Spinal cord (tissue), 10 donors: ENCODE results near the gene CHIC2. TPM values are rescaled to one million over a fixed set of nuclear protein-coding genes. Genes with fewer than 3 reads are reported as not detected.

ENCODE experiments used
- DNase-seq, 6 donors: peaks; one replicate each; pipeline versions ENCODE4 v3.0.0 to v3.0.0-alpha.2; 2013 to 2015; ENCODE audit warnings: low spot score in 6 of 6, low read depth in 4 of 6
- H3K27ac ChIP-seq: one replicate; pipeline ENCODE4 v1.5.1; 2013; ENCODE audit warnings: low read depth, low read length, control low read depth
- H3K27me3 ChIP-seq: one replicate; pipeline ENCODE4 v1.6.1; 2013; ENCODE audit warnings: low read length; ENCODE audit not compliant: control insufficient read depth, insufficient read depth
- H3K36me3 ChIP-seq: one replicate; pipeline ENCODE4 v1.6.1; 2013; ENCODE audit warnings: low read length; ENCODE audit not compliant: control insufficient read depth, insufficient read depth
- H3K4me1 ChIP-seq: one replicate; pipeline ENCODE4 v1.6.1; 2013; ENCODE audit warnings: low read length; ENCODE audit not compliant: control insufficient read depth, insufficient read depth
- H3K4me3 ChIP-seq: one replicate; pipeline ENCODE4 v1.5.1; 2013; ENCODE audit warnings: low read depth, low read length, control low read depth
- H3K9me3 ChIP-seq: one replicate; pipeline ENCODE4 v1.6.1; 2013; ENCODE audit warnings: low read length; ENCODE audit not compliant: control insufficient read depth, insufficient read depth
- WGBS: methylation state at CpG from one replicate; pipeline ENCODE4 v1.1.5; 2013; ENCODE audit warnings: missing lambda C conversion rate; ENCODE audit not compliant: insufficient coverage; 5-methylcytosine and 5-hydroxymethylcytosine counted together
- polyA plus RNA-seq, 2 donors: library from polyadenylated mRNA; unstranded; fragments of 120-200 nt; gene quantifications; one replicate each; pipeline ENCODE4 v1.2.1, GENCODE V29; 2013; ENCODE audit not compliant: insufficient read length in 2 of 2
- total RNA-seq, 2 donors: library from RNA; depleted of rRNA in 1 of 2; stranded (reverse); fragments of 120-200 nt in 1 of 2; fragments of >200 nt in 1 of 2; gene quantifications; one replicate each; pipeline versions ENCODE4 v1.2.3 to v1.2.4, GENCODE V29; 2013 to 2014
- donor health status: healthy.

Gene CHIC2
- total and polyA plus RNA-seq, 4 donors, result 21.0 to 39.5 (median 27.5) TPM

DNA sequence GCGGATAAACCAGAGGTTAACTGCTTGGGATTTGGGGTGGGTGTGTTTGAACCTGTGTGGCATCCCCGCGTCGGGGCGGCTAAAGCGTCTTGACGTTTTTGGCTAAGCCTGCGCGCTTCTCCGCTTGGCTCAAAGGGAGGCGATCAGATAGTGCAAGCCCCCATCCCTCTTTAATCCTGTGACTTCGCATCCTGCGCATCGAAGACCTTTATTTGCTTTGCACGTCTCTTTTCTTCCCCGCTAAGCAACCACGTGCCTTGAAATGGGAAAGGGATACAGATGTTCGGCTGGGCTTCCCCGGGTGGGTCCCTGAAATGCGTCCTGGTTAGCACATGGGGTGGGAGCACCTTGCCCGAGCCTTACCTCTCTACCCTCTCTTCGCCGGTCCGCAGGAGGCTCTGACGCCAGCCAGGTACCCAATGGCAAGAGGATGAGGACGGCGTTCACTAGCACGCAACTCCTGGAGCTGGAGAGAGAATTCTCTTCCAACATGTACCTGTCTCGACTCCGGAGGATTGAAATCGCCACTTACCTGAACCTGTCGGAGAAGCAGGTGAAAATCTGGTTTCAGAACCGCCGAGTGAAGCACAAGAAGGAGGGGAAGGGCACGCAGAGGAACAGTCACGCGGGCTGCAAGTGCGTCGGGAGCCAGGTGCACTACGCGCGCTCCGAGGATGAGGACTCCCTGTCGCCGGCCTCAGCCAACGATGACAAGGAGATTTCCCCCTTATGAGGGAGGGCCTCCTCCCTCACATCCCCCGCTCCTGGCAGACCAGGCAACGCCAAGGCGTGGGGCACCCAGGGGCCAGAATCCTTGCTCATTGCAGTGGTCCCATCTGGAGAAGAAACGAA is 37.0 kb upstream of the CHIC2 start:
- WGBS, result 5% methylated on average over 48 of the region's 50 CpGs
- Histone ChIP-seq H3K4me1 (peaks cover 39% of the 10 kb centered on the region), H3K36me3 (no peaks in the 10 kb centered on the region), H3K4me3 (no peak overlapping the region), H3K9me3 (no peaks in the 10 kb centered on the region), H3K27me3 (peaks cover 99% of the 10 kb centered on the region), H3K27ac (no peak overlapping the region)
- peak in 2 of 6 donors; percentile 18 to 48 for DNase-seq

DNA sequence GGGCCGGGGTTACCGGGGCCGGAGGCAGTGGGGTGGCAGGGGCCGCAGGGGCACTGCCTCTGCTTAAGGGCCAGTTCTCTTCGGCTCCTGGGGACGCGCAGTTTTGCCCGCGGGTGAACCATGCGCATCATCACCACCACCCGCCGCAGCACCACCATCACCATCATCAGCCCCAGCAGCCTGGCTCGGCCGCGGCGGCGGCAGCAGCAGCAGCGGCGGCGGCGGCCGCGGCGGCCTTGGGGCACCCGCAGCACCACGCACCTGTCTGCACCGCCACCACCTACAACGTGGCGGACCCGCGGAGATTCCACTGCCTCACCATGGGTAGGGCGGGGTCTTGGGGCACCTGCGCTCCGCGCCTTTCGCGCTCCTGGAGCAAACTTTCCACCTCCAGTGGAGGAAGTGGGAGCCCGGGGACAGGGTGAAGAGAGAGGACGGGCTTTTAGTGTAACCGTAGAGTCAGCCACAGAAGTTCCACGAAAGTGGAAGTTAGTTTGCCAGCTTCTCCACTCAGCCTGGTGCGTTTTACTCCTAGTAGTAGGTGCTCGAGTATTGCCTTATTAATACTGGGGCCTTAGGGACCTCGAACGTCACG is 36.3 kb upstream of the CHIC2 start:
- H3K27ac ChIP-seq, result no peak overlapping the region
- no peak overlapping the region for H3K4me3 ChIP-seq
- H3K27me3 ChIP-seq, result peaks cover 99% of the 10 kb centered on the region
- DNase-seq, result peak in 2 of 6 donors; percentile 29 to 32
- no peaks in the 10 kb centered on the region for H3K36me3 ChIP-seq
- no peaks in the 10 kb centered on the region for H3K9me3 ChIP-seq
- WGBS, result under 1% methylated on average over 36 of the region's 46 CpGs
- H3K4me1 ChIP-seq, result peaks cover 41% of the 10 kb centered on the region

DNA sequence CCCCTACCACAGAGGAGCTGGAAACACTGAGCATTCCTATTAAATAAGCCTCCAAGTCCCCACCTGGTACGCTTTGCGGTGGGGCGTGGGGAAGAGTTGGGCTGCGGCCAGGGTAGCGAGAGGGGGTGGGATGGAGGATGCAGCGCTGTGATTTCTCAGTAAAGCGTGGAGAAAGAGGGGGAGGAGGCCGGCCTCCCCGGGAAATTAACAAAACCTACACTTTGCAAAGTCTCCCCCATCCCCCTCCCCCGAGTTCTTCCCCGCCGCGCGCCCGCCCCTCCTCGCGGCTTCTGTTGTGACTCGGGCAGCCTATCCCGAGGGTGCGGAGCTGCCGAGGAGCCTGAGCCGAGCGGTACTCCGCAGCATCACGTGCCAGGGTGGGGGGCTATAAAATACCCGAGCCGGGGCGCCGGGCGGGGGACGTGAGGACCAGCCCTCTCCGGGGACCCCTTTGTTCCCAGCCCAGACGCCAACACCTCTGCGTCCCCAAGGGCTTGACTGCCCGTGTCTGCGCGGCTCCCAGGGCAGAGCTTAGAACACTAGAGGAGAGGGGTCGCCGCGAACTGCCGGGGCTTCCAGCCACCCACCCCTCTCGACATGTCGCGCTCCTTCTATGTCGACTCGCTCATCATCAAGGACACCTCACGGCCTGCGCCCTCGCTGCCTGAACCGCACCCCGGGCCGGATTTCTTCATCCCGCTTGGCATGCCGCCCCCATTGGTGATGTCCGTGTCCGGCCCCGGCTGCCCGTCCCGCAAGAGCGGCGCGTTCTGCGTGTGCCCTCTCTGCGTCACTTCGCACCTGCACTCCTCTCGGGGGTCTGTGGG is 35.6 kb upstream of the CHIC2 start, which contains the start of gene GSX2:
TSS of gene GSX2 (plus strand) at position 416 of the 827 bp plus-strand sequence. CDS start at position 598, 182 bp downstream.
- WGBS, result under 1% methylated on average over 62 of the region's 66 CpGs
- peaks cover 99% of the 10 kb centered on the region for H3K27me3 ChIP-seq
- H3K4me1 ChIP-seq, result peaks cover 47% of the 10 kb centered on the region
- peak in 2 of 6 donors; percentile 56 to 60 for DNase-seq
- no peak within 1 kb of the TSS for H3K27ac ChIP-seq
- H3K4me3 ChIP-seq, result peak within 1 kb of the TSS; percentile 21
- no peaks in the 10 kb centered on the region for H3K9me3 ChIP-seq
- no peaks in the 10 kb centered on the region for H3K36me3 ChIP-seq

DNA sequence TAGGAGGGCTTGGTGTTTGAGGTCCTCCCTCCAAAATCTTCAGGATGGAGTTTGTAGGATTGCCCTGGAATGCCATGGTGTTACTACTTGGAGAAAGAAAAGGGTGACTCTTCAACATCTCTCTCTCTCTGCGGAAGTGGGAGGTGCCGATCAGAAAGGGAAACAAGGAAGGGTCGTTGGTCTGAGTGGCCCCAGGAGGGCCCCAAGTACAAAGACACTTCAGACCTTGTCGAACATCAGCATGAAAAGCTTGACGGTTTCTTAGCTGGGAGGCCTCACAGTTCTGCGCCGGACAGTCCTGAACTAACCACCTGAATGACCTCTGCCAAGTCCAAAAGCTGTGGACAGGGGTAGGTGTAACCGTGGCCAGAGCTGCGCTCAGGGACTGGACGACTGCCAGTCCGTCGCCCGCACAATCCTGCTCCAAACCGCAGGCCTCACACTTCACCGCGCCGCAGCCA is 34.9 kb upstream of the CHIC2 start:
- Histone ChIP-seq H3K4me1 (peaks cover 47% of the 10 kb centered on the region), H3K36me3 (no peaks in the 10 kb centered on the region), H3K9me3 (no peaks in the 10 kb centered on the region), H3K27ac (no peak overlapping the region), H3K4me3 (peak overlapping the region; percentile 21), H3K27me3 (peaks cover 99% of the 10 kb centered on the region)
- peak in 2 of 6 donors; percentile 14 to 18 for DNase-seq
- WGBS, result 3% methylated on average over 10 of the region's 17 CpGs

DNA sequence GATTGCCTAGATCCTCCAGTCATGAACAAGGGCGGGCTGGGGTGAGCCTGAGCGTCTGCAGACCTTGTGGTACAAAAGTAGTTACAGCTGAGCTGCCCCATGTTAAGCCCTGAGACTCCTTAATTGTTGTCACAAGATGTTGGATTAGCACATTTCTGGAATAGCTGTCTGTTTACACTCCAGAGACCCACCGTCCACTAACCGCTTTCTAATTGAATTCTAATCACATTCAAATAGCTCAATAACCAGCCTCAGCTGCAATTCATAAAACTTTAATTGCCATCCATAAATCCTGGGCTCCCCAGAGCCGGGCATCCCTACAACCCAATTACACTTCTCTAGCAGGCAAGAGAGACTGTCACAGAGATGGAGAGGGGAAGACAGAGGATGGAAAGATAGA is 34.0 kb upstream of the CHIC2 start:
- Histone ChIP-seq H3K27me3 (peaks cover 99% of the 10 kb centered on the region), H3K4me3 (no peak overlapping the region), H3K9me3 (no peaks in the 10 kb centered on the region), H3K27ac (no peak overlapping the region), H3K36me3 (no peaks in the 10 kb centered on the region), H3K4me1 (peaks cover 38% of the 10 kb centered on the region)
- WGBS, result 17% methylated on average over 3 of the region's 5 CpGs
- peak in 1 of 6 donors; percentile 92 for DNase-seq

DNA sequence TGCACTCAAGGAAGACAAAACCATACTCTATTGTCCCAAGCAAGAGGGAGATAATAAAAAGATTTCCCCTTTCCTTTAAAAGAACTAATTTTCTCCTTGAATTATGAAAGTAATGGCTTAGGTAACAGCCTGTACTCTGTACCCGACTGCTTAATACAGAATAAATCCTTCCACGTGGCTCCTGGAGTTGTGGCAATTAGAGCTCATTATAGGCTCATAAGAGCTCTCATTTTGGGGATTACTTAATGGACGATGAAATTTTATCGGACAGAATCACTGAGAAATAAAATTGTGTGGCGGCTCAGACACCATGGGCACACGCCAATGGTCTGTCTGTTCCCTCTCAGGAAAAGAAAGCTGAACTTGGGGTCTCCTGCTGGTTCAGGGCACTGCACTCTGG is 32.7 kb upstream of the CHIC2 start:
- peaks cover 39% of the 10 kb centered on the region for H3K4me1 ChIP-seq
- DNase-seq, result peak in 1 of 6 donors; percentile 21
- WGBS, result 54% methylated on average over 5 of the region's 6 CpGs
- no peak overlapping the region for H3K27ac ChIP-seq
- H3K9me3 ChIP-seq, result no peaks in the 10 kb centered on the region
- peaks cover 99% of the 10 kb centered on the region for H3K27me3 ChIP-seq
- H3K4me3 ChIP-seq, result no peak overlapping the region
- H3K36me3 ChIP-seq, result no peaks in the 10 kb centered on the region

DNA sequence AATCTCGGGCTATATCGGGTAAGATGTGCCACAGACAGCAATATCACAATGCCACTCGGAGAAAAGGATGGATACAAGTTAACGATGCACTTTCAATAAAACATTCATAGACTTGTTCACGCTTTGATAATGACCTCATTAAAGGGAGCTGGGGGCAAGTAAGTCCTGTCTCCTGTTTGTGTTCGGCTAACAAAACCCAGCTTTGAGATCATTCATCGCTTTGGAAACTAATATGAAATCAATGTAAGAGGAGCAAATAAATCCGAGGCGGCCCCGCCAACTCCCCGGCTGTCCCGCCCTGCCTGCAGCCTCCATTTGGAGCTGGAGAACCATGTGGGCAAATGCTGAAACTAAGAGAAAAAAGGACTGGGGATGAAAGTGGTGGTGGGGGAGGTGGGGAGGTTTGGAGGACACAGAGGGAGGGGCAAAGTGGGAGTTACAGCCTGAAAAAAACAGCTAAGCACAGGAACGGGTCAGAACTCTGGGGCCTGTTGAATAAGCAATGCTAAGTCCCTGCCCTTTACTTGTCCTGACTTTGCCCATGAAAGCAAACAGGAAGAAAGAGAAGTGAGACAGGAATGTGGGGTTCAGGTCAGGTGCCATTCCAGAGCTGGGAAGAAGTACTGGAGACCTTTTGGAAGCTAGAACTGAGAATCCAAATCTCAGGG is 32.0 kb upstream of the CHIC2 start:
- WGBS, result 19% methylated on average over 8 of the region's 13 CpGs
- Histone ChIP-seq H3K36me3 (no peaks in the 10 kb centered on the region), H3K27me3 (peaks cover 100% of the 10 kb centered on the region), H3K4me1 (peaks cover 42% of the 10 kb centered on the region), H3K9me3 (no peaks in the 10 kb centered on the region), H3K27ac (no peak overlapping the region), H3K4me3 (no peak overlapping the region)
- DNase-seq, result peak in 2 of 6 donors; percentile 22 to 29

DNA sequence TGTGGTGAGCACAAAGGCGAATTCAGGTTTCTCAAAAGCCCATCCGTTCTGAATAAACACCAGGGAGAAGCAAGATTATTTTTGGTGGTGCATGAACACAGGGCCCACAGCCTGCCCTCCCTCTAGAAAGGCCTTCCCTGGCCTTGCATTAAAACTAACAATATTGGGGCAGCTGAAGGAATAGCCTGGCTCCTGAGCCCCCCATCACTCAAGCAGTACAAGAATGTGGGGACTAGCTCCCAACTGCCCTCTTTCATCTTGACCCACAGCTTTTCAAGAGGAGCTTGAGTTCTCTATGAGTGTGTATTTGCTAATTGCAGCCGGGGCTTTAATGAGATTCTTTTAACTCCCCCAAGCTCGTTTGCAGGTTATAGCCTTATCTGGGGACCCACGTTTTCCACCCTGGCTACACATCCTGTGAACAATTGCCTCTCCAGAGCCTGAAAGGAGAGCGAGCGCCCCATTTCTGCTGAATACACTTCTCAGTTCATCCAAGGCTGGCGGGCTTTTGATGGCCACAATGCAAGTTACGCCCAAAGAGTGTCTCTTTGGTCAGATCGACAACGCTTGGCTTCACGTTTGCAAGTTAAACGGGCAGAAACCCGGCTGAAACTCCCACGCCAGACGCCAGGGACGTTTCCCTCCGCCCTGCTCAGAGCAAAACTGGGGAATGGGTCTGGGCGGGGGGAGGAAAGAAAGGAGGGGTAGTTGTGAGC is 30.9 kb upstream of the CHIC2 start:
- Histone ChIP-seq H3K4me1 (peaks cover 36% of the 10 kb centered on the region), H3K36me3 (no peaks in the 10 kb centered on the region), H3K27ac (no peak overlapping the region), H3K4me3 (no peak overlapping the region), H3K27me3 (peaks cover 100% of the 10 kb centered on the region), H3K9me3 (no peaks in the 10 kb centered on the region)
- WGBS, result 13% methylated on average over 14 of the region's 19 CpGs
- peak in 2 of 6 donors; percentile 27 to 41 for DNase-seq
